Neuronal stem cell (in vitro differentiated cells): Measurements from ENCODE around the gene CS.

Source experiments
- DNase-seq: peaks from one replicate; pipeline ENCODE4 v3.0.0-alpha.2; 2013; ENCODE audit warnings: low spot score
- H2AFZ ChIP-seq: one replicate; pipeline ENCODE4 v1.6.1; 2013; ENCODE audit warnings: mild to moderate bottlenecking, low read length, inconsistent platforms
- H2AK5ac ChIP-seq: 2 replicates; pipeline ENCODE4 v1.6.1; 2013; ENCODE audit warnings: low read depth, mild to moderate bottlenecking, inconsistent platforms, low read length, moderate library complexity, mixed read lengths
- H2BK120ac ChIP-seq: 2 replicates; pipeline ENCODE4 v1.6.1; 2013; ENCODE audit warnings: low read depth, mild to moderate bottlenecking, inconsistent platforms, low read length, moderate library complexity, mixed read lengths
- H2BK12ac ChIP-seq: one replicate; pipeline ENCODE4 v1.6.1; 2013; ENCODE audit warnings: low read length, inconsistent platforms
- H2BK15ac ChIP-seq: 2 replicates; pipeline ENCODE4 v1.6.1; 2013; ENCODE audit warnings: mild to moderate bottlenecking, low read length, inconsistent platforms, mixed read lengths
- H2BK5ac ChIP-seq: one replicate; pipeline ENCODE4 v1.6.1; 2013; ENCODE audit warnings: inconsistent platforms, mild to moderate bottlenecking, low read length, moderate library complexity
- H3K14ac ChIP-seq: one replicate; pipeline ENCODE4 v1.6.1; 2013; ENCODE audit warnings: low read length, inconsistent platforms
- H3K18ac ChIP-seq: 2 replicates; pipeline ENCODE4 v1.6.1; 2013; ENCODE audit warnings: low read length, inconsistent platforms
- H3K23ac ChIP-seq: 2 replicates; pipeline ENCODE4 v1.6.1; 2013; ENCODE audit warnings: low read depth, mild to moderate bottlenecking, mixed read lengths, low read length, inconsistent platforms; ENCODE audit not compliant: poor library complexity
- H3K27ac ChIP-seq: replicated peaks from 3 replicates; pipeline ENCODE4 v1.5.1; 2013; ENCODE audit warnings: low read length, inconsistent platforms
- H3K27me3 ChIP-seq, 3 experiments: 2 replicates each; pipeline ENCODE4 v1.6.1; 2013; ENCODE audit warnings: low read length in 3 of 3, mild to moderate bottlenecking in 2 of 3, inconsistent platforms in 1 of 3, low read depth in 1 of 3, mixed read lengths in 1 of 3, moderate library complexity in 1 of 3; ENCODE audit not compliant: control insufficient read depth in 3 of 3, insufficient read depth in 3 of 3
- H3K36me3 ChIP-seq, 2 donors: replicated peaks in 1 of 2; 2 replicates each; pipeline ENCODE4 v1.6.1; 2013; ENCODE audit warnings: low read length in 2 of 2; ENCODE audit not compliant: control insufficient read depth in 2 of 2, insufficient read depth in 2 of 2
- H3K4ac ChIP-seq: 2 replicates; pipeline ENCODE4 v1.6.1; 2013; ENCODE audit warnings: inconsistent platforms, mild to moderate bottlenecking, low read length, moderate library complexity
- H3K4me1 ChIP-seq, 2 donors: 1 replicate in 1 of 2; 2 replicates in 1 of 2; pipeline ENCODE4 v1.6.1; 2013; ENCODE audit warnings: low read length in 2 of 2, low read depth in 1 of 2; ENCODE audit not compliant: control insufficient read depth in 2 of 2, insufficient read depth in 1 of 2
- H3K4me2 ChIP-seq: one replicate; pipeline ENCODE4 v1.6.1; 2013; ENCODE audit warnings: mild to moderate bottlenecking, low read length, inconsistent platforms; ENCODE audit not compliant: insufficient read depth, poor library complexity, severe bottlenecking
- H3K4me3 ChIP-seq, 2 donors: 2 replicates each; pipeline ENCODE4 v1.5.1; 2013; ENCODE audit warnings: low read length in 2 of 2, mild to moderate bottlenecking in 2 of 2, inconsistent platforms in 1 of 2, moderate library complexity in 1 of 2
- H3K79me1 ChIP-seq: one replicate; pipeline ENCODE4 v1.6.1; 2013; ENCODE audit warnings: low read depth, mild to moderate bottlenecking, inconsistent platforms, low read length, moderate library complexity
- H3K9ac ChIP-seq: one replicate; pipeline ENCODE4 v1.6.1; 2013; ENCODE audit warnings: mild to moderate bottlenecking, low read depth, low read length, inconsistent platforms; ENCODE audit not compliant: poor library complexity
- H3K9me3 ChIP-seq, 2 donors: replicated peaks in 1 of 2; 2 replicates each; pipeline versions ENCODE3 to v1.6.1; 2013; ENCODE audit warnings: low read length in 2 of 2, mild to moderate bottlenecking in 2 of 2, inconsistent platforms in 1 of 2, low read depth in 1 of 2, mixed read lengths in 1 of 2, moderate library complexity in 1 of 2; ENCODE audit not compliant: control insufficient read depth in 2 of 2, insufficient read depth in 1 of 2
- H4K8ac ChIP-seq: one replicate; pipeline ENCODE4 v1.6.1; 2013; ENCODE audit warnings: low read depth, mild to moderate bottlenecking, inconsistent platforms, low read length, moderate library complexity
- H4K91ac ChIP-seq: one replicate; pipeline ENCODE4 v1.6.1; 2013; ENCODE audit warnings: low read length, low read depth, mild to moderate bottlenecking, inconsistent platforms; ENCODE audit not compliant: poor library complexity
- WGBS, 2 donors: extraction: QIAGEN DNeasy Blood & Tissue Kit; methylation state at CpG; one replicate each; pipeline ENCODE4 v1.1.7; 2013; ENCODE audit warnings: missing lambda C conversion rate in 2 of 2, mixed read lengths in 1 of 2; ENCODE audit not compliant: insufficient read length in 2 of 2, insufficient replicate concordance in 1 of 2; ENCODE audit errors: extremely low coverage in 2 of 2; 5-methylcytosine and 5-hydroxymethylcytosine counted together

CS gene

DNA sequence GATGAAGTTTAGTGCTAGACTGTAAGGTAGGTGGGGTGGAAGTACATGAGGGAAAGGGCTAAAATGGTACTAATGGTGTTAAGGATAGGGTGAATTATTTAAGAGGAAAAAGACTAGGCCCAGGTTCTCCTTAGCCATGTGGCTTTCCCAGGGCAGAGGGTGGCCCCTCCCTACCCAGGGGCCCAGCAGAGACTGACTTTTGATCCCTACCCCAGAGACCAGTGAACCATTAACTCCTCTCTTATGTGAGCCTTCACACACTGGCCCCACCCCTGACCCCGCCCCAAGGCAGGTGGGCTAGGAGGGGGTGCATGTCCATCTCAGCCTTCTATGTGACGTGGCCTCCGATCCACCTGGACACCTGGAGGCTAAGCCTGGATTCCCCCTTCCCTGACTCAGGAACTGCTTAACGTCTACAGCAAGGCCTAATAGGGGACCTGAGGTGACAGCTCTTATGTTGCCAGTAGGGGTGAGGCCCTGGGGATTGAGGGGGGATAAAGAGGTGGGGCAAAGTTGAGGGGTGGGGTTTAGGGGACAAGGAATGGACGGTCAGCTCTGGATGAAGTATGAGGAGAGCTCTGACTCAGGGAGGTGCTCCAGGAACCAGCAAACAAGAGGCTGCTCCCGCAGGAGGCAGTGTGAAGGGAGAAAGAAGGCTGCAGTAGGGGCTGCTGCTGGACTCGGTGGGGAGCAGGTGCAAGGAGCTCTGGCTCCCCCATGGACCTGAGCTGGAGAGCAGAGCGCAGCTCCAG is 69.5 kb downstream of the CS start:
- no peak overlapping the region for H3K4me3 ChIP-seq
- no peak overlapping the region for H2BK5ac ChIP-seq
- H3K9ac ChIP-seq = no peak overlapping the region
- H2AK5ac ChIP-seq = no peak overlapping the region
- H3K23ac ChIP-seq = no peak overlapping the region
- peaks cover 6 to 20% of the 10 kb centered on the region in 2 donors for H3K36me3 ChIP-seq
- no peaks in the 10 kb centered on the region for H3K4me1 ChIP-seq
- H4K8ac ChIP-seq = no peak overlapping the region
- DNase-seq = no peak
- no peak overlapping the region for H3K4ac ChIP-seq
- no peak overlapping the region for H4K91ac ChIP-seq
- WGBS, 2 donors = no CpG with 5 or more reads among the region's 8 CpGs
- no peak overlapping the region for H2AFZ ChIP-seq
- H2BK120ac ChIP-seq = no peak overlapping the region
- H3K18ac ChIP-seq = no peak overlapping the region
- no peak overlapping the region for H2BK12ac ChIP-seq
- H2BK15ac ChIP-seq = no peak overlapping the region
- no peaks in the 10 kb centered on the region for H3K9me3 ChIP-seq
- no peak overlapping the region for H3K4me2 ChIP-seq
- no peak overlapping the region for H3K14ac ChIP-seq
- no peak overlapping the region for H3K27ac ChIP-seq
- no peaks in the 10 kb centered on the region for H3K79me1 ChIP-seq
- H3K27me3 ChIP-seq = no peaks in the 10 kb centered on the region

DNA sequence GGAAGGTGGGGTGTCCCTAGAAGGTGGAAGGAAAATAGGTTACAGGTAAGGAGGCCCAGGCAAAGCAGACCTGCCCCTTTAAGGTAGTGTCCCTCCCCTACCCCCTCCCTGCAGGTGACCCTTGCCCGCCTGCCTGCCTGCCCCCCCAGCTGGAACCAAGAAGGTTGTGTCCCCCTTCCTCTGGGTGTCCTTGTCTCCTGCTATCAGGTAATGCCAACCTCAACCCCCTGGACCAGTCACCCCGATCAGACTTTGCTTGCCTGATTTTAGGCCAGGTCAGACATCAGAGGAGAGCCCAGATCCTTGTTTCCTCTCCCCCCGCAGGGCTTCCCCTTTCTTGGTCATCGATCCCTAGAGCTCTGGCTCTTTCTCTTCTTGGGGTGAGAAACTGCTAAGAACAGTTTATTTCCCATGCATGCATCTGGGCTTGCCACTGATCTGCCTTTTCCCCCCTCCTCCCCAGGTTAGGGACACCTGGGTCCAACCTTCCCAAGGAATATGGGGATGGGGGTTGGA is 70.2 kb downstream of the CS start, which contains the start of gene SLC39A5:
Gene SLC39A5, plus strand, starts transcription at position 136 of the 516 bp plus-strand sequence. CDS start 1,224 bp downstream, outside the sequence.
- Histone ChIP-seq H2AK5ac (no peak within 1 kb of the TSS), H2AFZ (no peak within 1 kb of the TSS), H3K23ac (no peak within 1 kb of the TSS), H2BK5ac (no peak within 1 kb of the TSS), H3K79me1 (no peaks in the 10 kb centered on the region), H4K8ac (no peak within 1 kb of the TSS), H3K4me1 (peaks cover 0 to 2% of the 10 kb centered on the region in 2 donors), H3K4me3 (no peak within 1 kb of the TSS), H3K14ac (no peak within 1 kb of the TSS), H2BK120ac (no peak within 1 kb of the TSS), H3K9me3 (no peaks in the 10 kb centered on the region), H3K4me2 (no peak within 1 kb of the TSS), H3K9ac (peak within 1 kb of the TSS; percentile 44), H2BK12ac (no peak within 1 kb of the TSS), H3K18ac (no peak within 1 kb of the TSS), H3K27me3 (no peaks in the 10 kb centered on the region), H2BK15ac (no peak within 1 kb of the TSS), H3K4ac (no peak within 1 kb of the TSS), H3K27ac (no peak within 1 kb of the TSS), H3K36me3 (peaks cover 7 to 25% of the 10 kb centered on the region in 2 donors), H4K91ac (no peak within 1 kb of the TSS)
- no peak for DNase-seq
- WGBS, 2 donors = no CpG with 5 or more reads among the region's 4 CpGs

DNA sequence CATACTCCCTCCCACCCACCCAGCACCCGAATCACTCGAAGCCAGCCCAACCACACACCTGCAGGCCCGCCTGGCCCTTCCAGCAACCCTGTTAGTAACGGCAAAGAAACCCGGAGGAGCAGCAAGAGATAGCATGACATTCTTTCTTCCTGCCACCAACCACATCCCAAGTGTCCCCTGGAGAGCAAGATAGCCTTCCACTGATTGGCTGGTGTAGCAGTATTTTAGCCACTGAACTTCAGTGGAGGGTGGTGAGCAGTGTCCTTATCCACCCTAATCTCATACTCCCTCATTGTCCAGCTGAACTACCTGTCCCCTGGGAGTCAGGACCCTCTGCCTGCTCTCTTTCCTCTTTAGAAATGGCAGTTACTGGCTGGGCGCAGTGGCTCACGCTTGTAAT is 71.0 kb downstream of the CS start:
- peak overlapping the region; percentile 44 for H3K9ac ChIP-seq
- H2BK12ac ChIP-seq = no peak overlapping the region
- H4K91ac ChIP-seq = no peak overlapping the region
- no peak overlapping the region for H2BK120ac ChIP-seq
- no peak overlapping the region for H4K8ac ChIP-seq
- H3K27me3 ChIP-seq = no peaks in the 10 kb centered on the region
- no peak for DNase-seq
- H2BK15ac ChIP-seq = no peak overlapping the region
- no peaks in the 10 kb centered on the region for H3K79me1 ChIP-seq
- H2AFZ ChIP-seq = no peak overlapping the region
- no peak overlapping the region for H3K18ac ChIP-seq
- peaks cover 7 to 25% of the 10 kb centered on the region in 2 donors for H3K36me3 ChIP-seq
- no peak overlapping the region for H2AK5ac ChIP-seq
- H3K4me3 ChIP-seq = no peak overlapping the region
- peaks cover 0 to 6% of the 10 kb centered on the region in 2 donors for H3K4me1 ChIP-seq
- H3K4me2 ChIP-seq = no peak overlapping the region
- no peak overlapping the region for H3K23ac ChIP-seq
- no peak overlapping the region for H2BK5ac ChIP-seq
- no peak overlapping the region for H3K27ac ChIP-seq
- H3K4ac ChIP-seq = no peak overlapping the region
- no peak overlapping the region for H3K14ac ChIP-seq
- no peaks in the 10 kb centered on the region for H3K9me3 ChIP-seq
- no CpG with 5 or more reads among the region's 7 CpGs for WGBS, 2 donors

- H3K4me3 ChIP-seq = peak overlapping the region; percentile 76 to 78
These were observed 75.2 kb downstream of the CS start for GRCh38 chr12:56224954-56225353.

More at GRCh38 chr12:56224954-56225353, 75.2 kb downstream of the CS start:
- Histone ChIP-seq H2BK120ac (no peak overlapping the region), H3K79me1 (peaks cover 4% of the 10 kb centered on the region), H3K27ac (no peak overlapping the region), H3K9ac (peak overlapping the region; percentile 84), H2AFZ (peak overlapping the region; percentile 94), H2BK5ac (peak overlapping the region; percentile 48), H2BK12ac (no peak overlapping the region), H3K9me3 (no peaks in the 10 kb centered on the region), H3K4me2 (peak overlapping the region; percentile 68), H4K8ac (peak overlapping the region; percentile 72), H2AK5ac (peak overlapping the region; percentile 50), H3K4ac (no peak overlapping the region), H4K91ac (no peak overlapping the region), H3K36me3 (peaks cover 7 to 25% of the 10 kb centered on the region in 2 donors), H3K27me3 (no peaks in the 10 kb centered on the region), H3K23ac (peak overlapping the region; percentile 83), H3K4me1 (peaks cover 2 to 13% of the 10 kb centered on the region in 2 donors), H3K18ac (peak overlapping the region; percentile 53), H3K14ac (peak overlapping the region; percentile 58), H2BK15ac (no peak overlapping the region)
- DNase-seq = no peak
- 100% methylated on average over 1 of the region's 11 CpGs; no CpG with 5 or more reads in 1 of the 2 donors for WGBS, 2 donors
